GM21786 (cell line): ENCODE measurements around the gene UBN2.
A peak's percentile ranks its signal among the peaks of the same experiment; 100 is the strongest.
"Not testable (repeated sequence)": the region's sequence is repeated elsewhere in the genome, so short reads cannot be mapped to it uniquely, and the experiment has no call there.

Experiments
- ATAC-seq: cut with Tn5 transposase; IDR thresholded peaks from one replicate; pipeline ENCODE4 v1.9.1; 2021; ENCODE audit not compliant: unreplicated experiment

UBN2 gene

GRCh38 chr7:139294241-139294640 is 63.2 kb downstream of the UBN2 start:
- no peak for ATAC-seq

GRCh38 chr7:139294951-139295575 is 64.0 kb downstream of the UBN2 start:
- no peak for ATAC-seq

- no peak for ATAC-seq
Measured at GRCh38 chr7:139297795-139298194, 66.8 kb downstream of the UBN2 start.

GRCh38 chr7:139299296-139299695 is 68.3 kb downstream of the UBN2 start:
- ATAC-seq: no peak

- ATAC-seq: no peak
Measured at GRCh38 chr7:139300390-139300789, 69.4 kb downstream of the UBN2 start.

- ATAC-seq: no peak
Measured at GRCh38 chr7:139304517-139304916, 73.5 kb downstream of the UBN2 start.

GRCh38 chr7:139317939-139318505 is 87.0 kb downstream of the UBN2 start:
- ATAC-seq: no peak

GRCh38 chr7:139321071-139321745 is 90.2 kb downstream of the UBN2 start:
- ATAC-seq: no peak

- ATAC-seq: not testable (repeated sequence)
Measured at GRCh38 chr7:139324709-139325108, 93.7 kb downstream of the UBN2 start.

GRCh38 chr7:139328375-139328774 is 97.3 kb downstream of the UBN2 start:
- no peak for ATAC-seq

GRCh38 chr7:139329119-139329518 is 98.1 kb downstream of the UBN2 start:
- no peak for ATAC-seq

- ATAC-seq: no peak
Measured at GRCh38 chr7:139330333-139331030, 99.4 kb downstream of the UBN2 start.

GRCh38 chr7:139332697-139333359 is 101.8 kb downstream of the UBN2 start:
- ATAC-seq: no peak

- not testable (repeated sequence) for ATAC-seq
Measured at GRCh38 chr7:139333443-139333842, 102.4 kb downstream of the UBN2 start.

- ATAC-seq: no peak
Measured at GRCh38 chr7:139334399-139335150, 103.5 kb downstream of the UBN2 start.

GRCh38 chr7:139339025-139339424 is 108.0 kb downstream of the UBN2 start:
- no peak for ATAC-seq

- ATAC-seq: no peak
Measured at GRCh38 chr7:139339698-139340036, 108.6 kb downstream of the UBN2 start.

GRCh38 chr7:139340037-139340807 is 109.2 kb downstream of the UBN2 start:
- peak; percentile 84 for ATAC-seq

GRCh38 chr7:139340808-139341057 is 109.7 kb downstream of the UBN2 start:
- ATAC-seq: no peak

GRCh38 chr7:139341058-139341775 is 110.2 kb downstream of the UBN2 start, which contains the start of gene FMC1:
Gene FMC1 (plus strand): TSS chr7:139341337. CDS start chr7:139341385, 48 bp downstream.
- peak; percentile 54 for ATAC-seq
